22Rv1 (cell line): ENCODE data around the gene GDPD3.

Source experiments
- ZFX ChIP-seq: fragments of 450-650 bp; IDR thresholded peaks from 2 replicates; pipeline ENCODE4 v1.6.1; 2017; ENCODE audit warnings: antibody characterized with exemption, borderline replicate concordance
- TF ChIP-seq, protein P1 (sequence below): fragments of 450-650 bp; IDR thresholded peaks from 2 replicates; pipeline ENCODE4 v1.5.1; 2017; ENCODE audit warnings: mild to moderate bottlenecking

GRCh38 chr16:30075503-30076275 is 37.6 kb downstream of the GDPD3 start, which contains the start of gene PPP4C:
- TF ChIP-seq, protein P1, sequence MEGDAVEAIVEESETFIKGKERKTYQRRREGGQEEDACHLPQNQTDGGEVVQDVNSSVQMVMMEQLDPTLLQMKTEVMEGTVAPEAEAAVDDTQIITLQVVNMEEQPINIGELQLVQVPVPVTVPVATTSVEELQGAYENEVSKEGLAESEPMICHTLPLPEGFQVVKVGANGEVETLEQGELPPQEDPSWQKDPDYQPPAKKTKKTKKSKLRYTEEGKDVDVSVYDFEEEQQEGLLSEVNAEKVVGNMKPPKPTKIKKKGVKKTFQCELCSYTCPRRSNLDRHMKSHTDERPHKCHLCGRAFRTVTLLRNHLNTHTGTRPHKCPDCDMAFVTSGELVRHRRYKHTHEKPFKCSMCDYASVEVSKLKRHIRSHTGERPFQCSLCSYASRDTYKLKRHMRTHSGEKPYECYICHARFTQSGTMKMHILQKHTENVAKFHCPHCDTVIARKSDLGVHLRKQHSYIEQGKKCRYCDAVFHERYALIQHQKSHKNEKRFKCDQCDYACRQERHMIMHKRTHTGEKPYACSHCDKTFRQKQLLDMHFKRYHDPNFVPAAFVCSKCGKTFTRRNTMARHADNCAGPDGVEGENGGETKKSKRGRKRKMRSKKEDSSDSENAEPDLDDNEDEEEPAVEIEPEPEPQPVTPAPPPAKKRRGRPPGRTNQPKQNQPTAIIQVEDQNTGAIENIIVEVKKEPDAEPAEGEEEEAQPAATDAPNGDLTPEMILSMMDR, result 0 out of 2 replicates have a peak, but pooled peaks have one; percentile 1
- TF ChIP-seq ZFX, result no peak
